GM19438 (cell line): ENCODE measurements around the gene TTLL10.
"Not testable (repeated sequence)": the region's sequence is repeated elsewhere in the genome, so short reads cannot be mapped to it uniquely, and the experiment has no call there.

ENCODE experiments used
- ATAC-seq: cut with Tn5 transposase; IDR thresholded peaks from one replicate; pipeline ENCODE4 v1.9.1; 2021; ENCODE audit warnings: low read depth; ENCODE audit not compliant: unreplicated experiment

TTLL10 gene

GRCh38 chr1:1183833-1184775 lies 10.4 kb downstream of the TTLL10 start:
- ATAC-seq, result no peak

DNA sequence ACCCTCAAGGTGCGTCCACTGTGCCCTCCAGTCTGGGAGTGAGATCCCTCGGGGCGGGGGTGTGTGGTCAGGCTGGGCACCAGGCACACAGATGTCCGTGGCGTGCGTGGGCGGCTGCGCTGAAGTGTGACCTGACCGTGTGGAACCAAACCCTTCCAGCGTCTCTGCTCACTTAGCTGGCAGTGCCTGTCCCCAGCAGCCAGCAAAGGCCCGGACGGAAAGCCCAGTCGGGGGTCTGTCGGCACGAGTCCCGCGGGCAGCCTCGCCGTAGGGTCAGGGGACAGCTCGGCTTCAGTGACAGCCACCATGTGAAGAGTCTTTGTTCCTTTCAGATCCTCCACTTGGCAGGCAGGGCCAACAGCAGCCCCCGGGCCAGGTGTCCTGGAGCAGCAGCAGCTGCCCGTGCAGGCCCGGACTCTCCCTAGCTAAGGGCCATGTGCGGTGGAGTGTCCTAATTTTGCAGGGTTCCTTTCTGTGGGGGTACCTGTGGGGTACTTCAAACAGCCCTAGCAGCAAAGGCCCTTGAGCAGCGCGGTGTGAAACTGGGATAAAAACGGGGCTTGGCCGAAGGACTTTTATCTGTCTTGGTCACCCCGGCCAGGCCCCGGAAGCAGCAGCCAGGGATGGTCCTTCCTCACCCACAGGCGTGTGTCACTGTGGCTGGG lies 11.6 kb downstream of the TTLL10 start:
- ATAC-seq, result no peak

GRCh38 chr1:1187938-1188337 lies 14.3 kb downstream of the TTLL10 start:
- ATAC-seq, result no peak

GRCh38 chr1:1189111-1189510 lies 15.4 kb downstream of the TTLL10 start:
- no peak for ATAC-seq

GRCh38 chr1:1191734-1192133 lies 18.1 kb downstream of the TTLL10 start:
- no peak for ATAC-seq

DNA sequence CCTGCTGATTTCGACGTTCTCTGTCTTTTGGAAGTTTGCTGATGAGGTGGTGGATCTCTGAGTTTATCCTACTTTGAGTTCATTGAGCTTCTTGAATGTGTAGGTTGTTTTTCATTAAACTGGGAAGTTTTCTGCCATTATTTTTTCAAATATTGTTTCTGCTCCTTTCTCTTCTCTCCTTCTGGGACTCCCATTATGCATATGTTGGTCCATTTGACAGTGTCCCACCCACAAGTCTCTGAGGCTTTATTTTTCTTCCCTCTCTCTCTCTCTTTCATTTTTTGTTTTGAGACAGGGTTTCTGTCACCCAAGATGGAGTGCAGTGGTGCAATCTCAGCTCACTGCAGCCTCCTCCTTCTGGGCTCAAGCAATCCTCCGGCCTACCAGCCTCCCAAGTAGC lies 21.0 kb downstream of the TTLL10 start:
- ATAC-seq, result no peak

GRCh38 chr1:1195726-1196125 lies 22.0 kb downstream of the TTLL10 start:
- ATAC-seq, result not testable (repeated sequence)

DNA sequence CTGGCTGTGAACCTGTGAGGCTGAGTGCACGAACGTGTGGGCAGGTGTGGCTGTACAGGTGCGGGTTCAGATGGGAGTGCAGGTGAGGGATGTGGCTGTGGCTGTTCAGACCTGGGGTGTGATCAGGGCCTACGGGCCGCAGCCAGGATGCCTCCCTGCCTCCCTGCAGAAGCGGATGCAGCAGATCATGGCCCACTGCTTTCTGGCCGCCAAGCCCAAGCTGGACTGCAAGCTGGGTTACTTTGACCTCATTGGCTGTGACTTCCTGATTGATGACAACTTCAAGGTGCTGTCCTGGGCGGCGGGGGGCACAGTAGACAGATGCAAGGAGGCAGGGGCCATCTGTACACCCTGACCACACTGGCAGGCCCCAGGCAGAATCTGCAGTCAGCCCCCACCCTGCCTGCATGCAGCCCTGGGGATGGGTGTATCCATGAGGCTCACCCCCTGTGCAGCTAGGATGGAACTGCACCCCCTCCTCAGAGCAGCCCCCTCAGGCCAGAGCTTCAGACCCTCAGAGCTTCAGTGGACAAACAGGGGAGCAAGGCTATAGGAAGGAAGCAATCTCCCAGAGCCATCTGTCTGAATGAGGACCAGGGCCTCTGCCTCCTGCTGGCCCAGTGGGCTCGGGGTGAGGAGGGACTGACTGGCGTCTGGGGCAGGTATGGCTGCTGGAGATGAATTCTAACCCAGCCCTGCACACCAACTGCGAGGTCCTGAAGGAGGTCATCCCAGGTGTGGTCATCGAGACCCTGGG lies 22.9 kb downstream of the TTLL10 start:
- no peak for ATAC-seq

- ATAC-seq, result no peak
These were observed 23.5 kb downstream of the TTLL10 start for GRCh38 chr1:1197188-1197500.

DNA sequence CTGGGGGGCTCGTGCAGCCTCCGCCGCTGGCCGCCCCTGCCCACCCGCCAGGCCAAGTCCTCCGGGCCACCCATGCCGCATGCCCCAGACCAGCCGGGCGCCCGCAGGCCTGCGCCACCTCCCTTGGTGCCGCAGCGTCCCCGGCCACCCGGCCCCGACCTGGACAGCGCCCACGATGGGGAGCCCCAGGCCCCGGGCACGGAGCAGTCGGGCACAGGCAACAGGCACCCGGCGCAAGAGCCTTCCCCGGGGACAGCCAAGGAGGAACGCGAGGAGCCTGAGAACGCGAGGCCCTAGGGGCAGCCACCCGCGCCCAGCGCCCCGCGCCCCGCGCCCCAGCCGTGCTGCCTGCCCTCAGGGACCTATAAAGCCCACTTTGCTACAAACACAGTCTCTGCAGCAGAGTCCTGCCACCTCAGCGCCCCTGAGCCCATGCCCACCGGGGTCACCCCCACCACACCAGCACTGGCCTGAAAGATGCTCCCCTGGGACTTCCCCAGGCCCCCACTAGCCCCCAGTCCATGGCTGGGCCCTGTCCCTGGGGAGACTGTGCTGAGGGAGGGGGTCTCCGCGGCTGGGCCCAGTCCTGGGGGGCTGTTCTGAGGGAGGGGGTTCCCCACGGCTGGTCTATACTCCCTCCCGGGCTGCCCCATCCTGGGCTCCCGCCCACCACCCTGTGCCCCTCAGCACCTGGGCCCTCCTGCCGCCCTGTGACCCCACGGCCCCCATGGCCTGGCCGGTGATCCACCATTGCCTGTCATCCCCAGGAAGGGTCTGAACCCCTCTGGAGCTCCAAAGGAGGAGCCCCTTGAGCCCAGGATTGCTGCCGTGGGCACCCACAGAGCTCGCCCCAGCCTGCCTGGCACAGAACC lies 24.1 kb downstream of the TTLL10 start:
- no peak for ATAC-seq

- no peak for ATAC-seq
These were observed 24.9 kb downstream of the TTLL10 start for GRCh38 chr1:1198423-1199140.

DNA sequence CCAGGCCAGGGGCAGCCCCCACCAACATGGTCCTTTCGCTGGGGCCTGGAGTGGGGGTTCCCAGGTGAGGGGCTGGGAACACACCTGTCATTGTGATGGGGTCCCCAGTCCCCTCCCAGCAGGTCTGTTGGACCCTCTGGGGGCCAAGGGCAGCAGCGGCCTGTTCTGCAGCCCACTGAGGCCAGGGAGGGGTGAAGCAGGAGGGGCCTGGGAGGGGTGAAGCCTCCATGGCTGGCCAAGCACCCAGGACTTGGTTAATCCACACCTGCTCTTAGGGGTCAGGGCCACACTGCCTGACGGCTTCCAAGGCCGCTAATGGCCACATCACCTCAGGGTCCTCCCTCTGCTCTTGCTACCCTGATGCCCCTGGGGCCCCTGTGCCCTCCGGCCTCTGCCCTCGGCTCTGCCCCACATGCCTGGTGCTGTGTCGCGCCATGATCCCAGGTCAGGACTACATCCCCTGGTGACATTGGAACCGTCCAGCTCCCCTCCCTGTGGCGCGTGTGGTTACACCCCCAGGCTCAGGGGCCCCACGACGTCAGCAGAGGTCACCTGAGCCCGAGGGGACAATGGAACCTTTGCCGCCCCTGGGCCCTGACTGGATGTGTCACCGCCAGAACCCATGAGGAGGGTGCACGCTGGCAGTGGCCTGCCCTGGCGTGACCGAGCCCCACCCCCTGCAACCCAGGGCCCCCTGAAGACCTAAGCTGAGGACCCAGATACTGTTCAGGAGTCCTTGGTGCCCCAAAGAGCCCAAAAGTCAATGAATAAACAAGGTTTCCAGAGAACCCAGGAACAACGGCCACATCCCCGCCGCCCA lies 25.7 kb downstream of the TTLL10 start:
- no peak for ATAC-seq

DNA sequence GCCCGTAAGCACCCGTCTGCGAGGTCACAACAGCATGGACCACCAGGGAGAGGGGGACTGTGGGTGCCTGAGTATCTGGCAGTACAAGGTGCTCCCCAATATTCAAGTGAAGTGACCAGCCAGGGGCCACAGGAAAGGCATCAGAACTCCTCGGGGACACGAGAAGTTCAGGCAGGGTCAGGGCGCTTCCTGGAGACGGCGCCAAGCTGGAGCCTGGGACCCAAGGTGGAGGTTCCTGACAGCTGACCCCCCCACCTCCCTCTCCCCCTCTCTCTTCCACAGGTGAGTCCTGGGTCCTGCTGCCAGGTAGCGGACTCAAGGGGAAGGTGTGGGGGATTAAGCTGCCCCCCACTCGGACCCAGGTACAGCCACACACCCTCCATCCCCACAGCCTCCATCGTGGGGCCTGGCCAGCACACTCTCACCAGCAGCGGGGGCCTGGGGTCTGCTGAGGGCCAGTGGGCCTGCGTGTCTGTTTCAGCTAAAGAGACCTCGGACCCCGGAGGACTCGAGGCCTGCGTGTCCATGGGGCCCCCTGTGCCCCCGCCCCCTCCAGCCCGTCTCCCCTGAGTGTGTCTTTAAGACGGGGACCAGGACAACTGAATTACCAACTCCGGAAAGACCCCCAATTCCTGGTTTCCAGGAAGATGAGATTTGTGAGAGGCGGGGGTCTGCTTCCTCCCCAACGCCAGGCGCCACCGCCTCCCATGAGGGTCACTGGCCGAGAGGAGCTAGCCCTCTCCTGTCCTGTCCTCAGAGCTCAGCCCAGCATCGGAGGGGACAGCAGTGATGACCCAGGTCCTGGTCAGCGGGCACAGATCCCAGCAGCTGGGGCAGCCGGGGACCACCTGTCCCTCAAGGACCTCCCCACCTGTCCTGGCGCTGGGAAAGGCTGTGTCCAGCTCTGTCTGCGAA lies 26.5 kb downstream of the TTLL10 start:
- ATAC-seq, result no peak

DNA sequence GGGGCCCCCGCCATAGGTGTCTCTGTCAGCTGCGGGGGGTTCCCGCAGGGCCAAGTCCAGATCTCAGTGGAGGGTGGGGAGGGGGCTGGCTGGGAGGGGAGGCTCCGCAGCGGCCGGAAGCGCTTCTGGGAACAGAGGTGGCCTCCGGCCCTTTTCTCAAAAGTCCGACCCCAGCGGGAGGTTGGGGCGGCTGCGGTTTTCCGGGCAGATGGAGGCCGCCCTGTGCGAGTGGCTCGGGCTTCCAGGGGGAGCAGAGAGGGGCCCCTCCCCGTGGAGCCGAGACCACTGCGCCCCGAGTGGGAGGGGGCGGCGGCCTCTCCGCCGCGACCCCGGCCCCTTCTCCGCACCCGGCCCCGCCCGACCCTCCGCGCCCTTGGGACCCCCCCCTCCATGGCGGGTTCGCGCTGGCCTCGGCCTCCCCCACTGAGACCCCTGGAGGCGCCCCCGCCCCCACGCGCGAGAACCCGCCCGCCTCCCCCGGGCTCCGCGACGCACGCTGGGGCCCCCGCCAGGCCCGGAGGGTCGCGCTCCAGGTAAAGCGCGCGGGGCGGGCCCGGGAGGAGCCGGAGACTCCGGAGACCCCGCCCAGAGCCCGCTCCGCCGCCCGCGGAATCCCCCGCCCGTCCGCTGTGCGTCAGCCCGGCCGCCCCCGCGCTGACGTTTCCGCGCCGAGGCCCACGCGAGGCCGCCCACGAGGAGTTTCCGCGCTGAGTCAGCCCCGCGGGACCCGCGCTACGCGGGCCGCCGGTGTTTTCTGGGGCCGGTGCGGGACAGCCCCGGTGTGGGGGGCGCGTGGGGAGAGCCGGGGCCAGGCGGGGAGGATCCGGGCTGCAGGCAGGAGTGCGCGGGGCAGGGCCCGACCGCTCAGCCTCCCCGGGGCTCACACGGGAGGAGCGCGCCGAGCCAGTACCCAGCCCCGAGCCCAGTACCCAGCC lies 27.5 kb downstream of the TTLL10 start:
- no peak for ATAC-seq

GRCh38 chr1:1202831-1203560 lies 29.3 kb downstream of the TTLL10 start:
- ATAC-seq, result no peak
